Heart left ventricle (tissue), 13 donors: ENCODE data around the gene NLGN2.

Experiments used
- CTCF ChIP-seq, 12 donors: fragments of 200-600 bp; sonication (generic) in 4 of 12; IDR thresholded peaks; one replicate each; pipeline versions ENCODE4 v1.5.0 to v1.8.0; 2018 to 2022; ENCODE audit warnings: antibody characterized with exemption in 12 of 12, mild to moderate bottlenecking in 5 of 12
- POLR2A ChIP-seq, 2 donors: fragments of 450-650 bp; IDR thresholded peaks; one replicate each; pipeline ENCODE4 v1.6.1; 2017; ENCODE audit warnings: antibody characterized with exemption in 2 of 2, mild to moderate bottlenecking in 2 of 2, moderate library complexity in 2 of 2
- donor health status: ischemic (EF 13 %, LVEDD 7.1; RV severe dilation, severe dysfunction).
- donor health status: DM: no; HTN: yes; CAD: no.
- donor health status: DM: no; HTN: no; CAD: no.
- donor health status: ischemic (EF 25% LVEDD 6.9; RV normal size, moderate dysfunction).
- donor health status: ischemic (EF 25% LVEDD 5.7; RV mildly dilated, moderate dysfunction).
- donor health status: ischemic (EF 35%, LVEDD 5.7; RV mildly dilated, moderate dysfunction).
- donor health status: nonischemic (EF 11% LVEDD 7.7; RV severe dilation, severe dysfunction).
- donor health status: DM: yes; HTN: yes; CAD: no.
- donor health status: PGD.
- donor health status: ischemic (EF 29% LVEDD 5.4; RV normal size, mild dysfunction).
- donor health status: nonischemic (EF 23%, LVEDD 6.1; RV moderate dilation, normal function).

GRCh38 chr17:7448461-7448860, 40.8 kb downstream of the NLGN2 start:
- TF ChIP-seq CTCF (IDR thresholded peaks at IDR 0.05) (no peak), POLR2A (IDR thresholded peaks at IDR 0.05) (no peak)
